Measurements from ENCODE around the gene ZNF432.

The ZNF432 gene

DNA sequence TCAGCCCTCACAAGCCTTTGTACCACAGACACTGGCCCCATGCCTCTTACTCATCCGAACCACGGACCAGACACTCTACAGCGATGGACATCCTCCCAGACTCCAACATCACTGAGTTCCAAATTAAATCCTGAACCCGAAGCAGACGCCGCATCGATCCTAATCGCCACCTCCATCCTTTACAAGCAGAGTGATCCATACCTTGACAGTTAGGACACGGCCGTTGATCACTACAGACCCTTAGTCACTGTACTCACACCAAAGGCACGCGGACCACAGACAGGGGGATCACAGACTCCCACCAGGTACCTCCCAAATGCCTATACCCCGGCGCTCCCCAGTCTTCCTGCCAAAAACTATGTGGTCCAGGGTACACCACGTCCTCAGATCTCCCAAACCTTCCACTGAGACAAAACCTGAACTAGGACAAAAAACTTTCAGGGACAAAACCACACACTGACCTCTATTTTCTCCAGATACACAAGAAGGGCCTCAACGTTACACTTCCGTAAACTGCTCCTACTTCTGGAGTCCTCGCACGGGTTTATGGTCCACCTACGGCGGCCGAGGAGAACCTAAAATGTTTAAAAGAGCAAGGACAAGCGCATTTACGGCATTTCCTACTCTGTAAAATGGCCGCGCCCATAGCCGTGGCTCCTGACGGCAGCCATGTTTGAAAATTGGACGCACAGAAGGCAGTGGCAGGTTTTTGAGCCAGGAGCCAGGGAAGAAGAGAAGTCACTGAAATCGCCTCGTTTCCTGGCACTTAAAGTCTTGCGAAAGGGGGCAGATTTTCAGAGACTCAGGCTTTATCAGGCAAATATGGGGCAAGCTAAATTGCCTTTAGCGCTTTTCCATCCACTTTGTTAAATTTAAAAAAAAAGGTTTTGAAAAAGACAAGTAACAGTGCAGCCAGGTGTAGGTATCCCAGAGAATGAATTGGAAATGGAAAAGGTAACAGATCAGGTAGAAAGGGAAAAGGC lies 62.0 kb downstream of the ZNF432 start, which contains the start of gene ZNF350:
Gene ZNF350 (minus strand): TSS at position 532 of the 983 bp plus-strand sequence. CDS start 12,480 bp downstream, outside the sequence.
- Histone ChIP-seq H3K4me3 (ENCODE audit: low read depth in 1 of 2, low read length in 2 of 2) (peak within 1 kb of the TSS; percentile 70 to 92), H3K9ac (ENCODE audit: low read depth, low read length) (peak within 1 kb of the TSS; percentile 69), H4K20me1 (ENCODE audit: insufficient read depth, low read length) (no peaks in the 10 kb centered on the region), H3K27me3 (ENCODE audit: insufficient read depth, low read length, poor library complexity) (no peaks in the 10 kb centered on the region), H3K36me3 (ENCODE audit: insufficient read depth, low read length) (peaks cover 39% of the 10 kb centered on the region), H3K9me3 (ENCODE audit: insufficient read depth, low read length, severe bottlenecking) (peaks cover 49% of the 10 kb centered on the region), H2AFZ (ENCODE audit: low read depth, low read length) (peak within 1 kb of the TSS; percentile 95), H3K27ac (ENCODE audit: low read length) (peak within 1 kb of the TSS; percentile 81), H3K4me2 (ENCODE audit: insufficient read depth, low read length) (peak within 1 kb of the TSS; percentile 94), H3K79me2 (ENCODE audit: insufficient read depth, low read length) (peaks cover 51% of the 10 kb centered on the region), H3K4me1 (ENCODE audit: insufficient read depth, low read length) (peaks cover 23% of the 10 kb centered on the region)
- TF ChIP-seq, protein P1, sequence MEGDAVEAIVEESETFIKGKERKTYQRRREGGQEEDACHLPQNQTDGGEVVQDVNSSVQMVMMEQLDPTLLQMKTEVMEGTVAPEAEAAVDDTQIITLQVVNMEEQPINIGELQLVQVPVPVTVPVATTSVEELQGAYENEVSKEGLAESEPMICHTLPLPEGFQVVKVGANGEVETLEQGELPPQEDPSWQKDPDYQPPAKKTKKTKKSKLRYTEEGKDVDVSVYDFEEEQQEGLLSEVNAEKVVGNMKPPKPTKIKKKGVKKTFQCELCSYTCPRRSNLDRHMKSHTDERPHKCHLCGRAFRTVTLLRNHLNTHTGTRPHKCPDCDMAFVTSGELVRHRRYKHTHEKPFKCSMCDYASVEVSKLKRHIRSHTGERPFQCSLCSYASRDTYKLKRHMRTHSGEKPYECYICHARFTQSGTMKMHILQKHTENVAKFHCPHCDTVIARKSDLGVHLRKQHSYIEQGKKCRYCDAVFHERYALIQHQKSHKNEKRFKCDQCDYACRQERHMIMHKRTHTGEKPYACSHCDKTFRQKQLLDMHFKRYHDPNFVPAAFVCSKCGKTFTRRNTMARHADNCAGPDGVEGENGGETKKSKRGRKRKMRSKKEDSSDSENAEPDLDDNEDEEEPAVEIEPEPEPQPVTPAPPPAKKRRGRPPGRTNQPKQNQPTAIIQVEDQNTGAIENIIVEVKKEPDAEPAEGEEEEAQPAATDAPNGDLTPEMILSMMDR (IDR thresholded peaks at IDR 0.05; ENCODE audit: borderline replicate concordance, extremely low read depth, low read length, poor library complexity, severe bottlenecking) = no peak
- TF ChIP-seq EZH2 (IDR thresholded peaks at IDR 0.05; ENCODE audit: borderline replicate concordance, low read depth, low read length, severe bottlenecking) = no peak
- DNase-seq (peak; percentile 95), ATAC-seq (ENCODE audit: insufficient read depth, low read depth) (peak; percentile 95)

DNA sequence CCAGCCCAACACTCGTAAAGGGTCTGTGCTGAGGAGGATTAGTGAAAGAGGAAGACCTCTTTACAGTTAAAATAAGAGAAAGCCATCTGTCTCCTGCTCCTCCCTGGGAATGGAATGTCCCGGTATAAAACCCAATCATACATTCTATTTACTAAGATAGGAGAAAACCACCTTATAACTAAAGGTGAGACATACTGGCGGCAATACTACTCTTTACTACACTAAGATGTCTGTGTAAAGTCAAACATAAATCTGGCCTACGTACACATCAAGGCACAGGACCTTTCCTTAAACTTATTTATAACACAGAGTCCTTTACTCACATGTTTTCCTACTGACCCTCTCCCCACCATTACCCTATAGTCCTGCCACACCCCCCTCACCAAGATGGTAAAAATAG lies 65.3 kb downstream of the ZNF432 start:
- Histone ChIP-seq H2AFZ (ENCODE audit: low read depth, low read length) (no peak overlapping the region), H4K20me1 (ENCODE audit: insufficient read depth, low read length) (no peaks in the 10 kb centered on the region), H3K9me3 (ENCODE audit: insufficient read depth, low read length, severe bottlenecking) (peaks cover 64% of the 10 kb centered on the region), H3K36me3 (ENCODE audit: insufficient read depth, low read length) (peaks cover 64% of the 10 kb centered on the region), H3K4me1 (ENCODE audit: insufficient read depth, low read length) (peaks cover 23% of the 10 kb centered on the region), H3K4me2 (ENCODE audit: insufficient read depth, low read length) (no peak overlapping the region), H3K4me3 (ENCODE audit: low read depth in 1 of 2, low read length in 2 of 2) (no peak overlapping the region), H3K9ac (ENCODE audit: low read depth, low read length) (no peak overlapping the region), H3K27me3 (ENCODE audit: insufficient read depth, low read length, poor library complexity) (no peaks in the 10 kb centered on the region), H3K27ac (ENCODE audit: low read length) (no peak overlapping the region), H3K79me2 (ENCODE audit: insufficient read depth, low read length) (peaks cover 83% of the 10 kb centered on the region)
- TF ChIP-seq EZH2 (IDR thresholded peaks at IDR 0.05; ENCODE audit: borderline replicate concordance, low read depth, low read length, severe bottlenecking) = no peak
- TF ChIP-seq, protein P1 (IDR thresholded peaks at IDR 0.05; ENCODE audit: borderline replicate concordance, extremely low read depth, low read length, poor library complexity, severe bottlenecking) = no peak
- DNase-seq (no peak), ATAC-seq (ENCODE audit: insufficient read depth, low read depth) (no peak)
